ENCODE measurements around the gene CHST8.

The CHST8 gene

DNA sequence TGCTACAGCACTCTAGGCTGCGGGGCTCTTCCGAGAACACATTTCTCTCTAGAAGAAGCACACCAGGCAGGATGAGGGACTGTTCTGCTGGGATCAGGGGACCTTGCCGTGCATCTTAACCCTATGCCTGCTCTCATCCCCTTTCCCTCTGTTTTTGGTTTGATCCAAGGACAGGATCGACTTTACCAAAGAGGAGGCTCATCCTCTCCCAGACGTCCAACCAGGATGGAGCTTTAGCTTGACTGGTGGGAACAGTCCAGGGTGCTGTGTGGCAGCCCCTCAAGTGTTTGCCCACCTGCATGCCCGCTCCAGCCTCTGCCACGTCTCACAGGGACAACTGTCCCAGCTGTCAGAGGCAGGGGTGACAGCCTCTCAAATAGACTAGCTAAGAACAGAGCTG, 132.6 kb downstream of the CHST8 start:
- no peak overlapping the region for H3K27ac ChIP-seq
- no peak for DNase-seq
- no peak for TF ChIP-seq CTCF (IDR thresholded peaks at IDR 0.05; ENCODE audit: low read depth, low read length, missing control alignments)
- no peaks in the 10 kb centered on the region for H3K36me3 ChIP-seq (replicated peaks)
- H3K4me3 ChIP-seq (ENCODE audit: low read depth, low read length), result no peak overlapping the region
- no peaks in the 10 kb centered on the region for H3K27me3 ChIP-seq (replicated peaks)
- in situ Hi-C loops (cut with HindIII; ENCODE audit: low pct_ligation_motif_present, low sequenced_read_pairs), result loop anchor here (25.0 kb wide), 1 partner anchor 342 kb away; no protein-coding TSS in a partner anchor

- no peak for TF ChIP-seq CTCF (IDR thresholded peaks at IDR 0.05; ENCODE audit: low read depth, low read length, missing control alignments)
- in situ Hi-C loops (cut with HindIII; ENCODE audit: low pct_ligation_motif_present, low sequenced_read_pairs), result loop anchor here (25.0 kb wide), 1 partner anchor 343 kb away; no protein-coding TSS in a partner anchor
- no peaks in the 10 kb centered on the region for H3K27me3 ChIP-seq (replicated peaks)
- DNase-seq, result no peak
- no peak overlapping the region for H3K4me3 ChIP-seq (ENCODE audit: low read depth, low read length)
- no peak overlapping the region for H3K27ac ChIP-seq
- no peaks in the 10 kb centered on the region for H3K36me3 ChIP-seq (replicated peaks)
Measured at GRCh38 chr19:33755099-33756035, 133.6 kb downstream of the CHST8 start.

DNA sequence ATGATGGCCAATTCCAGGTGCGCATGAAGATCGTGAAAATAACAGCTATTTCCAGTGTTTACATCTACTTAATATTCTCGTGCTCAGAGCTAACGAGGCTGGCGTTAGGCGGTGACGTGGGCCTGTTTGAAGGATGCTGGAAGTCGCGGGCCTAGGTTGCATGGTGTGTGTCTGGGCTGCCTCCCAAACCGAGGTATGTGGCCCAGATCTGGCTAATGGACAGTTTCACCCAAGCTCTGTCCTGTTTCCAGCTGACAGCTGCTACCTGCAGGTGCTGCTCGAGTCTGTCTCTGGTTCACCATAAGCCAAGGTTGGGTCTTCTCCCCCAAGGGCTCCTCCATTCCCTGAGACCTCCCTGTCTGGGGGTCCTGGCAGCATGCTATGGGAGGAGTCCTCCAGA, 134.4 kb downstream of the CHST8 start:
- H3K27ac ChIP-seq, result no peak overlapping the region
- H3K27me3 ChIP-seq (replicated peaks), result no peaks in the 10 kb centered on the region
- no peaks in the 10 kb centered on the region for H3K36me3 ChIP-seq (replicated peaks)
- no peak overlapping the region for H3K4me3 ChIP-seq (ENCODE audit: low read depth, low read length)
- TF ChIP-seq CTCF (IDR thresholded peaks at IDR 0.05; ENCODE audit: low read depth, low read length, missing control alignments), result no peak
- in situ Hi-C loops (cut with HindIII; ENCODE audit: low pct_ligation_motif_present, low sequenced_read_pairs), result loop anchor here (25.0 kb wide), 1 partner anchor 344 kb away; no protein-coding TSS in a partner anchor
- DNase-seq, result no peak

GRCh38 chr19:33758541-33759013, 136.8 kb downstream of the CHST8 start:
- DNase-seq, result no peak
- in situ Hi-C loops (cut with HindIII; ENCODE audit: low pct_ligation_motif_present, low sequenced_read_pairs), result loop anchor here (25.0 kb wide), 1 partner anchor 346 kb away; no protein-coding TSS in a partner anchor
- Histone ChIP-seq H3K27ac (no peak overlapping the region), H3K27me3 (replicated peaks) (no peaks in the 10 kb centered on the region), H3K4me3 (ENCODE audit: low read depth, low read length) (no peak overlapping the region), H3K36me3 (replicated peaks) (no peaks in the 10 kb centered on the region)
- no peak for TF ChIP-seq CTCF (IDR thresholded peaks at IDR 0.05; ENCODE audit: low read depth, low read length, missing control alignments)

DNA sequence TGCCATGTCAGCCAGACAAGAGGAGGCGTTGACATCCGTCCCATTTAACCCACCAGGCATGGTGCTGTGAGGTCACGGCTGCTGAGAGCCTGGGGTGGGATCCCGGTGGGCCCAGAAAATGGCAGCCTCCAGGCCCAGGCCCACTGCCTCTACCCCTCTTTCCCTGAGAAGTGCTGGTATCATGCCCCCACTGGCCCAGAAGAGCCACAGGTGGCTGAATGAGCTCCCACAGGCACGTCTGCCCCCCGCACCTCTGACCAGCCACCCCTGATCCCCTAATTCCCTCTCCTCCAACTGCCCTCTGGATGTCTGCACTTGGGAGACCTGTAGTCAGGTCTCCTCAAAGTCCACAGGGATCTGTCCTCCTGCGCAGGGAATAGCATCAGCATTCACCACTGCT, 137.6 kb downstream of the CHST8 start:
- H3K27ac ChIP-seq, result no peak overlapping the region
- H3K4me3 ChIP-seq (ENCODE audit: low read depth, low read length), result no peak overlapping the region
- in situ Hi-C loops (cut with HindIII; ENCODE audit: low pct_ligation_motif_present, low sequenced_read_pairs), result loop anchor here (25.0 kb wide), 1 partner anchor 347 kb away; no protein-coding TSS in a partner anchor
- no peaks in the 10 kb centered on the region for H3K27me3 ChIP-seq (replicated peaks)
- DNase-seq, result no peak
- no peaks in the 10 kb centered on the region for H3K36me3 ChIP-seq (replicated peaks)
- no peak for TF ChIP-seq CTCF (IDR thresholded peaks at IDR 0.05; ENCODE audit: low read depth, low read length, missing control alignments)
